A549 (cell line): Measurements from ENCODE around the gene MAML3. TPM values are rescaled to one million over a fixed set of nuclear protein-coding genes. Genes with fewer than 3 reads are reported as not detected.

Source experiments
- ATAC-seq, 2 experiments: fragments of 200-7000 bp in 1 of 2; fragments of >200 bp in 1 of 2; cut with Nextera tagmentation in 1 of 2; cut with Tn5 transposase in 1 of 2; 3 replicates each; pipeline versions ENCODE4 v1.8.0 to v1.9.1; 2018 to 2020; ENCODE audit warnings: mild to moderate bottlenecking in 1 of 2, moderate library complexity in 1 of 2
- CTCF ChIA-PET: fragments of 300-600 bp; sonication (Branson Sonifier 250); formaldehyde crosslinking; extraction: SDS; loops from one replicate; lab custom pipeline; 2021; ENCODE audit warnings: antibody characterized with exemption, inconsistent platforms; lab: Yijun Ruan, JAX
- POLR2A ChIA-PET: fragments of 350-600 bp; formaldehyde crosslinking; extraction: SDS; loops from one replicate; lab custom pipeline; 2021; ENCODE audit warnings: antibody characterized with exemption, inconsistent platforms; lab: Yijun Ruan, JAX
- DNase-seq, 2 experiments: peaks; one replicate each; pipeline versions ENCODE4 v3.0.0 to v3.0.0-alpha.2; 2011 to 2016; ENCODE audit warnings: low read depth in 1 of 2, low spot score in 1 of 2
- FAIRE-seq: peaks from 2 replicates; lab custom pipeline; 2011; peaks lifted over from hg19 to GRCh38; lab: Jason Lieb, UNC
- H3K27ac ChIP-seq, 2 experiments: fragments of >200 bp; sonication (Bioruptor Twin); formaldehyde crosslinking; 3 replicates each; pipeline ENCODE4 v1.5.1; 2016 to 2017
- H3K4me1 ChIP-seq: fragments of >200 bp; sonication (Bioruptor Twin); formaldehyde crosslinking; 3 replicates; pipeline ENCODE4 v1.6.1; 2016
- H3K4me2 ChIP-seq: fragments of >200 bp; sonication (Bioruptor Twin); formaldehyde crosslinking; 3 replicates; pipeline ENCODE4 v1.6.1; 2016
- H3K4me3 ChIP-seq: fragments of >200 bp; sonication (Bioruptor Twin); formaldehyde crosslinking; 3 replicates; pipeline ENCODE4 v1.5.1; 2016
- H3K9me3 ChIP-seq: fragments of >200 bp; sonication (Bioruptor Twin); formaldehyde crosslinking; 3 replicates; pipeline ENCODE4 v1.6.1; 2016
- CBX8 ChIP-seq: fragments of 200-600 bp; sonication (generic); IDR thresholded peaks from 2 replicates; pipeline ENCODE4 v1.6.1; 2016
- CEBPB ChIP-seq, 2 experiments: fragments of >200 bp in 1 of 2; sonication (Bioruptor Twin) in 1 of 2; formaldehyde crosslinking in 1 of 2; IDR thresholded peaks; 2 replicates each; pipeline ENCODE4 v1.6.1; 2012 to 2016
- CHD2 ChIP-seq: fragments of 150-350 bp; IDR thresholded peaks from 2 replicates; pipeline ENCODE4 v1.6.1; 2014; ENCODE audit warnings: low read length; ENCODE audit not compliant: partially characterized antibody
- CHD4 ChIP-seq: fragments of 200-600 bp; sonication (generic); IDR thresholded peaks from 2 replicates; pipeline ENCODE4 v1.6.1; 2016; ENCODE audit warnings: antibody characterized with exemption, mild to moderate bottlenecking, borderline replicate concordance
- EP300 ChIP-seq, 2 experiments: fragments of >200 bp; sonication (Bioruptor Twin); formaldehyde crosslinking; IDR thresholded peaks; 2 replicates in 1 of 2; 3 replicates in 1 of 2; pipeline ENCODE4 v1.6.1; 2016 to 2017
- ESRRA ChIP-seq: fragments of 150-350 bp; IDR thresholded peaks from 2 replicates; pipeline ENCODE4 v1.6.1; 2014; ENCODE audit warnings: mild to moderate bottlenecking, low read length, borderline replicate concordance
- FOSL2 ChIP-seq, 2 experiments: fragments of 450-650 bp in 1 of 2; fragments of >200 bp in 1 of 2; sonication (Bioruptor Twin) in 1 of 2; formaldehyde crosslinking; IDR thresholded peaks; 2 replicates each; pipeline versions ENCODE4 v1.5.0 to v1.6.1; 2016 to 2020; ENCODE audit warnings: mild to moderate bottlenecking in 1 of 2, moderate library complexity in 1 of 2
- HEYL ChIP-seq: fragments of 250-450 bp; sonication (Bioruptor Pico); IDR thresholded peaks from 2 replicates; pipeline ENCODE4 v1.8.0; 2021; ENCODE audit warnings: mild to moderate bottlenecking, moderate library complexity
- HOXB13 ChIP-seq: fragments of 250-450 bp; sonication (Bioruptor Pico); IDR thresholded peaks from 2 replicates; pipeline ENCODE4 v1.5.0; 2020; ENCODE audit warnings: low read depth, mild to moderate bottlenecking, moderate library complexity
- JUN ChIP-seq, 2 experiments: fragments of >200 bp; sonication (Bioruptor Twin); formaldehyde crosslinking; IDR thresholded peaks; 2 replicates in 1 of 2; 3 replicates in 1 of 2; pipeline ENCODE4 v1.6.1; 2016 to 2017
- KDM5A ChIP-seq: fragments of 200-600 bp; sonication (generic); IDR thresholded peaks from 2 replicates; pipeline ENCODE4 v1.6.1; 2016; ENCODE audit warnings: antibody characterized with exemption, mild to moderate bottlenecking
- NFE2L2 ChIP-seq: fragments of 150-350 bp; conservative IDR thresholded peaks from 2 replicates; pipeline ENCODE4 v1.6.1; 2014; ENCODE audit warnings: low read length
- POLR2A ChIP-seq: IDR thresholded peaks from 2 replicates; pipeline ENCODE4 v1.6.1; 2012; ENCODE audit warnings: mild to moderate bottlenecking, low read length
- POLR2AphosphoS2 ChIP-seq: conservative IDR thresholded peaks from 2 replicates; pipeline ENCODE4 v1.6.1; 2012; ENCODE audit warnings: low read length, improper control_type of control experiment, inconsistent platforms
- RARB ChIP-seq: fragments of 250-450 bp; sonication (Bioruptor Pico); IDR thresholded peaks from 2 replicates; pipeline ENCODE4 v1.8.0; 2021; ENCODE audit warnings: mild to moderate bottlenecking, moderate library complexity
- ZFP36 ChIP-seq: fragments of 450-650 bp; IDR thresholded peaks from 2 replicates; pipeline ENCODE4 v1.6.1; 2014; ENCODE audit warnings: borderline replicate concordance; ENCODE audit not compliant: partially characterized antibody
- ZSCAN20 ChIP-seq: fragments of 250-450 bp; sonication (Bioruptor Pico); IDR thresholded peaks from 2 replicates; pipeline ENCODE4 v1.8.0; 2022; ENCODE audit warnings: mild to moderate bottlenecking, moderate library complexity
- WGBS: methylation state at CpG from one replicate; pipeline ENCODE4 v1.1.6; 2017; ENCODE audit errors: missing lambda C conversion rate; 5-methylcytosine and 5-hydroxymethylcytosine counted together
- polyA plus RNA-seq, 4 experiments: library from polyadenylated mRNA; depleted of rRNA in 3 of 4; stranded (reverse); fragments of >200 nt; fragmentation: RNase III in 1 of 4; extraction: RNeasy Plus Mini Kit Qiagen cat#74134 plus additional on column Dnase treatment in 1 of 4; gene quantifications; 2 replicates in 3 of 4; 3 replicates in 1 of 4; pipeline ENCODE4 v1.2.3, GENCODE V29; 2011 to 2017
- TF ChIP-seq, protein P1 (sequence below): fragments of >200 bp; sonication (Bioruptor Twin); formaldehyde crosslinking; IDR thresholded peaks from 2 replicates; pipeline ENCODE4 v1.6.1; 2016
- TF ChIP-seq, protein P2 (sequence below): fragments of 150-350 bp; IDR thresholded peaks from 2 replicates; pipeline ENCODE4 v1.6.1; 2014; ENCODE audit warnings: low read depth, mild to moderate bottlenecking, low read length
- TF ChIP-seq, protein P3 (sequence below): fragments of 250-450 bp; sonication (Bioruptor Pico); IDR thresholded peaks from 2 replicates; pipeline ENCODE4 v1.5.0; 2020; ENCODE audit warnings: low read depth, mild to moderate bottlenecking, moderate library complexity
- TF ChIP-seq, protein P4 (sequence below): IDR thresholded peaks from 2 replicates; pipeline ENCODE4 v1.6.1; 2012

The MAML3 gene
- polyA plus RNA-seq, 2 of the 4 experiments (the other 2 are of a cell fraction) = 9.0 to 22.2 TPM

DNA sequence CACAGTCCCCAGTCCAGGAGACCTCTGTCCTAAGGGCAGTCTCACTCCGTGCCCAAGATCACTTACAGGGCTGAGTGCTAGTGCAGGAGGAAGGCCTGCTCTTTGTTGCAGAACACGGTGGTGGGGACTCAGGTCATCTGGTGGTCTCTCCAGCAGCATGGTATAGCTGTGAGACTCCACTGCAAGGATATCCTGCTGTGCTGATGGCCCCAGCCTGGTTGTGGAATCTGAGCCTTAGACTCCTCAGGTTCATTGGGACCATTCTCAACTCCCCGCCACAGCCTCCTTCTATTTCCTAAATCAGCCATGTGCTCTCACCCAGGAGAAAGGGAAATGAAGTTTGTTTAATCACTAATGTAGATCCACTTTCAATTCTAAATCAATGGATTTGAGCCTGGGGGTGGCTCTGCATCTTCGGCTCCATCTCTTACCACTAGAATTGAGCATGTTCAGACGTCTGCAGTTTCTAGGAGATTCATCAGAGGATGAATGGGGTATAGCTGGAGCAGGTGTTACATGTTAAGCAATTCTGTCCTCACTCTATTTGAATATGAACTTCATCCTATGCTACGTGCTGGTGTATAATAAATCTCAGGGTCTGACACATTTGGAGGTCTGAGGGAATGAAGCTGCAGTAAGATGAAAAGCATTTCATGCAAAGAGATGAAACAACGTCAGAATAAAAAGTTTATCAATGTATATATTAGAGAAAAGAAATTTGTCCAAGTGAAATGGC, 299.1 kb downstream of the MAML3 start:
- H3K4me3 ChIP-seq = no peak overlapping the region
- ATAC-seq (no peak), FAIRE-seq (no peak), DNase-seq (no peak)
- H3K4me2 ChIP-seq = no peak overlapping the region
- no peak for TF ChIP-seq CHD2
- TF ChIP-seq CBX8 = no peak
- no peak for TF ChIP-seq RARB (CRISPR knock-in tag)
- no peak for TF ChIP-seq ZFP36
- ChIA-PET POLR2A (no interaction called here), CTCF (no interaction called here)
- WGBS = 84% methylated on average over 7 of the region's 7 CpGs
- H3K9me3 ChIP-seq = no peaks in the 10 kb centered on the region
- H3K27ac ChIP-seq = no peak overlapping the region
- peaks cover 5% of the 10 kb centered on the region; the same call in 1 of the 3 replicates for H3K4me1 ChIP-seq

DNA sequence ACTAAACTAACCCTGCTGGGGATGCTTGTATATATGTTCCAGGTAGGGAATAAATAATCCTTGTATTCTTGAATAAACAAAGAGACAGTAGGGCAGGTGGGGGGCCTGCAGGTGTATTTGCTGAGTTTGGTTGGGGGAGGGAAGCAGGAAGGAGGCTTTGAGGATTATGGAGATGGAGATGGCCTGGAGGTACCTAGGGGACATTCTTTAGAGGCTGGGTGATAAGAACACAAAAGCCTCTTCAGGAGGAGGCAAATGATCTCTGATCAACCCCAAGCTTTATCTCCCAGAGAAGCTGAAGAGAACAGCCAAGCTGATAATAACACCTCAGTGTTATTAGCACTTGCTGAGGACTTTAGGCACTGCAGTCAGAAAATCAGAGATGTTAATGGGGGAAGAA, 300.7 kb downstream of the MAML3 start:
- ChIA-PET POLR2A (no interaction called here), CTCF (no interaction called here)
- TF ChIP-seq FOSL2 (IDR thresholded peaks at IDR 0.05) (no peak), FOSL2 (CRISPR knock-in tag; IDR thresholded peaks at IDR 0.05) (no peak), NFE2L2 (no peak), POLR2AphosphoS2 (no peak), KDM5A (no peak)
- DNase-seq (no peak), FAIRE-seq (no peak), ATAC-seq (no peak)
- no peak overlapping the region for H3K4me3 ChIP-seq
- H3K4me1 ChIP-seq = peaks cover 5% of the 10 kb centered on the region; the same call in 1 of the 3 replicates
- H3K27ac ChIP-seq = no peak overlapping the region
- H3K4me2 ChIP-seq = no peak overlapping the region
- no peaks in the 10 kb centered on the region for H3K9me3 ChIP-seq

DNA sequence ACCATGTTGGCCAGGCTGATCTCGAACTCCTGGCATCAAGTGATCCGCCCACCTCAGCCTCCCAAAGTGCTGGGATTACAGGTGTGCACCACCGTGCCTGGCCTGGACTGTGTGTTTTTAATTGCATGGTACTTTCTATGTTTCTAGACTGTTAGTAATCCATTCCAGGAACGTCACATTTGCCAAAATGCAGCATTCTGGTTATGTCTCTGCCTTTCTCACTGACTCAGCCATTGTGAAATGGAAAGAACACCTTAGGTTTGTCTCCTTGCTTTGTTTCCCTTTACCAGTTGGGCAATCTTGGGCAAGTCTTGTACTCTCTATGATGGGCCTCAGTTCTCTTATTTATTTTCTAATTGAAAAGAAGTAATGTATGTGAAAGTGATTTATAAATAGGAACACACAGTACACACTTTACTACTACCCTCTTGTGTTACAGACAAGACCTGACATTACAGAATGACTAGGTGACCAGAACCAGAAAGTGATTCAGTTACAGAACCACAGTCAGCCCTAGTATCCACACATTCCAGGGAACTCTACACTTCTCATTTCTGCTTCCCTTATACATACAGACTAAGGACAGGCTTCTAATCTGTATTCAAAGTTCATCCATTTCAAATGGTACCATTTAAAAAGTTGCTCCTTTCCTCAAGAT, 301.2 kb downstream of the MAML3 start:
- CTCF ChIA-PET = no interaction called here

DNA sequence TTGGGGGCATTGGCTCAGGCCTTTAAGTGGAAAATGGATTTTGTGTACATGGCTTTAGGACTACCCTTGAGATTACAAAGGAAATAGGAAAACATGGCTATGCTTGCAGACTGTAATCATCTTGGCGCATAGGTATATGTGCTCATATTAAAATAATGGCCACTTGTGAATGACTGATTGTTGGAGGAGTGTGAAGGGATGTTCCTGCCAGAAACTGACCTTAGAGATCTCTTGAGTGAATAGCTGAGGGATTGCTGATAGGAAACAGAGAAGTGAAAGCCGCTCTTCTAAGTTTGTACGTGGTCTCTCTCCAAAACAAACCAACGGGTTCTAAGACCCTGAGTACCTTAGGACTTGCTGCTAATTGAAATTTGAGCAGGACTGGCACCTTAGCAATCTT, 302.3 kb downstream of the MAML3 start:
- FAIRE-seq (no peak), ATAC-seq (no peak), DNase-seq (no peak)
- H3K4me3 ChIP-seq = no peak overlapping the region
- H3K4me2 ChIP-seq = no peak overlapping the region
- CTCF ChIA-PET = no interaction called here
- H3K9me3 ChIP-seq = no peaks in the 10 kb centered on the region
- 93% methylated on average over 4 of the region's 4 CpGs for WGBS
- POLR2A ChIA-PET = no interaction called here
- TF ChIP-seq CEBPB (IDR thresholded peaks at IDR 0.05) = no peak
- TF ChIP-seq, protein P1, sequence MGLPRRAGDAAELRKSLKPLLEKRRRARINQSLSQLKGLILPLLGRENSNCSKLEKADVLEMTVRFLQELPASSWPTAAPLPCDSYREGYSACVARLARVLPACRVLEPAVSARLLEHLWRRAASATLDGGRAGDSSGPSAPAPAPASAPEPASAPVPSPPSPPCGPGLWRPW = no peak
- H3K4me1 ChIP-seq = no peaks in the 10 kb centered on the region
- no peak overlapping the region for H3K27ac ChIP-seq

More for the DNA sequence above, 301.2 kb downstream of the MAML3 start:
- H3K4me3 ChIP-seq = no peak overlapping the region
- H3K9me3 ChIP-seq = no peaks in the 10 kb centered on the region
- 85% methylated on average over 4 of the region's 4 CpGs for WGBS
- no peak for FAIRE-seq
- no peak for TF ChIP-seq JUN (IDR thresholded peaks at IDR 0.05)
- no peak for TF ChIP-seq EP300 (IDR thresholded peaks at IDR 0.05)
- TF ChIP-seq, protein P2, sequence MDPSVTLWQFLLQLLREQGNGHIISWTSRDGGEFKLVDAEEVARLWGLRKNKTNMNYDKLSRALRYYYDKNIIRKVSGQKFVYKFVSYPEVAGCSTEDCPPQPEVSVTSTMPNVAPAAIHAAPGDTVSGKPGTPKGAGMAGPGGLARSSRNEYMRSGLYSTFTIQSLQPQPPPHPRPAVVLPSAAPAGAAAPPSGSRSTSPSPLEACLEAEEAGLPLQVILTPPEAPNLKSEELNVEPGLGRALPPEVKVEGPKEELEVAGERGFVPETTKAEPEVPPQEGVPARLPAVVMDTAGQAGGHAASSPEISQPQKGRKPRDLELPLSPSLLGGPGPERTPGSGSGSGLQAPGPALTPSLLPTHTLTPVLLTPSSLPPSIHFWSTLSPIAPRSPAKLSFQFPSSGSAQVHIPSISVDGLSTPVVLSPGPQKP = no peak
- TF ChIP-seq, protein P3, sequence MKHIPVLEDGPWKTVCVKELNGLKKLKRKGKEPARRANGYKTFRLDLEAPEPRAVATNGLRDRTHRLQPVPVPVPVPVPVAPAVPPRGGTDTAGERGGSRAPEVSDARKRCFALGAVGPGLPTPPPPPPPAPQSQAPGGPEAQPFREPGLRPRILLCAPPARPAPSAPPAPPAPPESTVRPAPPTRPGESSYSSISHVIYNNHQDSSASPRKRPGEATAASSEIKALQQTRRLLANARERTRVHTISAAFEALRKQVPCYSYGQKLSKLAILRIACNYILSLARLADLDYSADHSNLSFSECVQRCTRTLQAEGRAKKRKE (CRISPR knock-in tag) = no peak
- TF ChIP-seq, protein P4, sequence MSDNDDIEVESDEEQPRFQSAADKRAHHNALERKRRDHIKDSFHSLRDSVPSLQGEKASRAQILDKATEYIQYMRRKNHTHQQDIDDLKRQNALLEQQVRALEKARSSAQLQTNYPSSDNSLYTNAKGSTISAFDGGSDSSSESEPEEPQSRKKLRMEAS = no peak
- TF ChIP-seq, protein P1 = no peak
- no peak for TF ChIP-seq CHD2
- TF ChIP-seq ESRRA = no peak
- no peak for TF ChIP-seq ZFP36
- no peak for TF ChIP-seq ZSCAN20 (CRISPR knock-in tag)
- TF ChIP-seq CHD4 = no peak
- no peak for TF ChIP-seq HOXB13 (CRISPR knock-in tag)
- TF ChIP-seq POLR2A = no peak
- TF ChIP-seq HEYL = no peak
- POLR2A ChIA-PET = no interaction called here
- peaks cover 5% of the 10 kb centered on the region; the same call in 1 of the 3 replicates for H3K4me1 ChIP-seq
- no peak overlapping the region for H3K4me2 ChIP-seq
- ATAC-seq = no peak
- no peak overlapping the region for H3K27ac ChIP-seq
- no peak for DNase-seq
